Measurements from ENCODE around the gene TSPAN13. TPM values are rescaled to one million over a fixed set of nuclear protein-coding genes. Genes with fewer than 3 reads are reported as not detected.

TSPAN13 gene
- total RNA-seq, 1 experiment from 2014 or later, result 32.7 TPM

DNA sequence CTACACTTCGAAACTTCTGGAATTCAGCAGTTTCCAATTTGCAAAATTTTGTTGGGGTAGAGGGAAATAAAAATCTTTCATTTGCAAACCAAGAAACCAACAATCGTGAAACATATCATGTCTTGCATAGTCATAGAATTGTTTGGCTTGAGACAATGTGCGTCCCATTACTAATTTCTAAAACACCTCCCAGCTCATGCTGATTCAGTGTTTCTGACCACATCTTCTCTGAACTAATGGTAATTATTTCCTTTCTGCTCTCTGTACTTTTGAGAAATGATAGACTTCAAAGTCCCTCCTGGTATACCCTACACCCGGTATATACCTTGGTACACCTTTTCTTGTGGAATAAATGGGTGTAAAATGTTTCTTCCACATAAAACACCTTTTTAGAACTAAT, 41.8 kb upstream of the TSPAN13 start (continued):
- TF ChIP-seq, protein P1, sequence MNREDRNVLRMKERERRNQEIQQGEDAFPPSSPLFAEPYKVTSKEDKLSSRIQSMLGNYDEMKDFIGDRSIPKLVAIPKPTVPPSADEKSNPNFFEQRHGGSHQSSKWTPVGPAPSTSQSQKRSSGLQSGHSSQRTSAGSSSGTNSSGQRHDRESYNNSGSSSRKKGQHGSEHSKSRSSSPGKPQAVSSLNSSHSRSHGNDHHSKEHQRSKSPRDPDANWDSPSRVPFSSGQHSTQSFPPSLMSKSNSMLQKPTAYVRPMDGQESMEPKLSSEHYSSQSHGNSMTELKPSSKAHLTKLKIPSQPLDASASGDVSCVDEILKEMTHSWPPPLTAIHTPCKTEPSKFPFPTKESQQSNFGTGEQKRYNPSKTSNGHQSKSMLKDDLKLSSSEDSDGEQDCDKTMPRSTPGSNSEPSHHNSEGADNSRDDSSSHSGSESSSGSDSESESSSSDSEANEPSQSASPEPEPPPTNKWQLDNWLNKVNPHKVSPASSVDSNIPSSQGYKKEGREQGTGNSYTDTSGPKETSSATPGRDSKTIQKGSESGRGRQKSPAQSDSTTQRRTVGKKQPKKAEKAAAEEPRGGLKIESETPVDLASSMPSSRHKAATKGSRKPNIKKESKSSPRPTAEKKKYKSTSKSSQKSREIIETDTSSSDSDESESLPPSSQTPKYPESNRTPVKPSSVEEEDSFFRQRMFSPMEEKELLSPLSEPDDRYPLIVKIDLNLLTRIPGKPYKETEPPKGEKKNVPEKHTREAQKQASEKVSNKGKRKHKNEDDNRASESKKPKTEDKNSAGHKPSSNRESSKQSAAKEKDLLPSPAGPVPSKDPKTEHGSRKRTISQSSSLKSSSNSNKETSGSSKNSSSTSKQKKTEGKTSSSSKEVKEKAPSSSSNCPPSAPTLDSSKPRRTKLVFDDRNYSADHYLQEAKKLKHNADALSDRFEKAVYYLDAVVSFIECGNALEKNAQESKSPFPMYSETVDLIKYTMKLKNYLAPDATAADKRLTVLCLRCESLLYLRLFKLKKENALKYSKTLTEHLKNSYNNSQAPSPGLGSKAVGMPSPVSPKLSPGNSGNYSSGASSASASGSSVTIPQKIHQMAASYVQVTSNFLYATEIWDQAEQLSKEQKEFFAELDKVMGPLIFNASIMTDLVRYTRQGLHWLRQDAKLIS (CRISPR knock-in tag; IDR thresholded peaks at IDR 0.05; ENCODE audit: borderline replicate concordance), result no peak
- TF ChIP-seq FOXP1 (CRISPR knock-in tag; IDR thresholded peaks at IDR 0.05; ENCODE audit: borderline replicate concordance) (no peak), SMAD3 (CRISPR knock-in tag; IDR thresholded peaks at IDR 0.05; ENCODE audit: borderline replicate concordance) (no peak), SOX15 (CRISPR knock-in tag; IDR thresholded peaks at IDR 0.05) (no peak), NR3C1 (CRISPR knock-in tag; conservative IDR thresholded peaks at IDR 0.05; ENCODE audit: low read depth) (no peak), ESRRA (CRISPR knock-in tag; IDR thresholded peaks at IDR 0.05; ENCODE audit: borderline replicate concordance) (no peak), OVOL2 (CRISPR knock-in tag; IDR thresholded peaks at IDR 0.05; ENCODE audit: borderline replicate concordance) (no peak), ZBTB21 (CRISPR knock-in tag; IDR thresholded peaks at IDR 0.05; ENCODE audit: borderline replicate concordance) (no peak), TEAD4 (CRISPR knock-in tag; IDR thresholded peaks at IDR 0.05) (no peak), FOXJ3 (CRISPR knock-in tag; IDR thresholded peaks at IDR 0.05; ENCODE audit: borderline replicate concordance) (no peak), ETV6 (CRISPR knock-in tag; IDR thresholded peaks at IDR 0.05) (no peak), ZNF219 (CRISPR knock-in tag; IDR thresholded peaks at IDR 0.05; ENCODE audit: borderline replicate concordance) (no peak), JUN (CRISPR knock-in tag; IDR thresholded peaks at IDR 0.05) (no peak)
- TF ChIP-seq, protein P2, sequence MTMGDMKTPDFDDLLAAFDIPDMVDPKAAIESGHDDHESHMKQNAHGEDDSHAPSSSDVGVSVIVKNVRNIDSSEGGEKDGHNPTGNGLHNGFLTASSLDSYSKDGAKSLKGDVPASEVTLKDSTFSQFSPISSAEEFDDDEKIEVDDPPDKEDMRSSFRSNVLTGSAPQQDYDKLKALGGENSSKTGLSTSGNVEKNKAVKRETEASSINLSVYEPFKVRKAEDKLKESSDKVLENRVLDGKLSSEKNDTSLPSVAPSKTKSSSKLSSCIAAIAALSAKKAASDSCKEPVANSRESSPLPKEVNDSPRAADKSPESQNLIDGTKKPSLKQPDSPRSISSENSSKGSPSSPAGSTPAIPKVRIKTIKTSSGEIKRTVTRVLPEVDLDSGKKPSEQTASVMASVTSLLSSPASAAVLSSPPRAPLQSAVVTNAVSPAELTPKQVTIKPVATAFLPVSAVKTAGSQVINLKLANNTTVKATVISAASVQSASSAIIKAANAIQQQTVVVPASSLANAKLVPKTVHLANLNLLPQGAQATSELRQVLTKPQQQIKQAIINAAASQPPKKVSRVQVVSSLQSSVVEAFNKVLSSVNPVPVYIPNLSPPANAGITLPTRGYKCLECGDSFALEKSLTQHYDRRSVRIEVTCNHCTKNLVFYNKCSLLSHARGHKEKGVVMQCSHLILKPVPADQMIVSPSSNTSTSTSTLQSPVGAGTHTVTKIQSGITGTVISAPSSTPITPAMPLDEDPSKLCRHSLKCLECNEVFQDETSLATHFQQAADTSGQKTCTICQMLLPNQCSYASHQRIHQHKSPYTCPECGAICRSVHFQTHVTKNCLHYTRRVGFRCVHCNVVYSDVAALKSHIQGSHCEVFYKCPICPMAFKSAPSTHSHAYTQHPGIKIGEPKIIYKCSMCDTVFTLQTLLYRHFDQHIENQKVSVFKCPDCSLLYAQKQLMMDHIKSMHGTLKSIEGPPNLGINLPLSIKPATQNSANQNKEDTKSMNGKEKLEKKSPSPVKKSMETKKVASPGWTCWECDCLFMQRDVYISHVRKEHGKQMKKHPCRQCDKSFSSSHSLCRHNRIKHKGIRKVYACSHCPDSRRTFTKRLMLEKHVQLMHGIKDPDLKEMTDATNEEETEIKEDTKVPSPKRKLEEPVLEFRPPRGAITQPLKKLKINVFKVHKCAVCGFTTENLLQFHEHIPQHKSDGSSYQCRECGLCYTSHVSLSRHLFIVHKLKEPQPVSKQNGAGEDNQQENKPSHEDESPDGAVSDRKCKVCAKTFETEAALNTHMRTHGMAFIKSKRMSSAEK (CRISPR knock-in tag; IDR thresholded peaks at IDR 0.05; ENCODE audit: borderline replicate concordance), result no peak
- TF ChIP-seq, protein P3, sequence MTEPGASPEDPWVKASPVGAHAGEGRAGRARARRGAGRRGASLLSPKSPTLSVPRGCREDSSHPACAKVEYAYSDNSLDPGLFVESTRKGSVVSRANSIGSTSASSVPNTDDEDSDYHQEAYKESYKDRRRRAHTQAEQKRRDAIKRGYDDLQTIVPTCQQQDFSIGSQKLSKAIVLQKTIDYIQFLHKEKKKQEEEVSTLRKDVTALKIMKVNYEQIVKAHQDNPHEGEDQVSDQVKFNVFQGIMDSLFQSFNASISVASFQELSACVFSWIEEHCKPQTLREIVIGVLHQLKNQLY (CRISPR knock-in tag; IDR thresholded peaks at IDR 0.05), result no peak

DNA sequence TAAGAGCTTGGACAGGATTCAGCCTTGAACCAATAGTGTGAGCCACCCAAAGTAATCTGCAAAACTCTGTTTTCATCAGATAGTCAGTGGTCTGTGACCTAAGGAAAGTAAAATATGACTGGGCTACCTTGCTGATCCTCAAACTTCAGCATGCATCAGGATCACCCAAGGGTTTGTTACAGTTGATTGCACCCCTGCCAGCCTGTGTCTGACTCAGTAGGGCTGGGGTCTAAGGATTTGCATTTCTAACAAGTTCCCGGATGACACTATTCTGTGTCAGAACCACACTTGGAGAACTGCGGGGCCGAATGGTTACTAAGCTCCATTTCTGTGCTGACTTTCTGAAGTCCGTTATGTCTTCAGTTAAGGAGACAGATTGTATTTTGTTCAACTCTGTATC, 40.6 kb upstream of the TSPAN13 start:
- Mint-ChIP-seq H3K4me1 (peaks cover 16% of the 10 kb centered on the region), H3K27ac (no peak overlapping the region), H3K27me3 (ENCODE audit: low read depth) (no peaks in the 10 kb centered on the region), H3K36me3 (no peaks in the 10 kb centered on the region; the same call in 1 of the 2 replicates), H3K9me3 (no peaks in the 10 kb centered on the region), H3K4me3 (no peak overlapping the region)
- ATAC-seq (no peak; the same call in 1 of the 2 replicates), DNase-seq (ENCODE audit: low spot score) (no peak)
- POLR2A ChIA-PET, result no interaction called here
- TF ChIP-seq ATF1 (CRISPR knock-in tag; IDR thresholded peaks at IDR 0.05) (no peak), MYBL2 (CRISPR knock-in tag; IDR thresholded peaks at IDR 0.05) (no peak), ZNF219 (CRISPR knock-in tag; IDR thresholded peaks at IDR 0.05; ENCODE audit: borderline replicate concordance) (no peak)
- TF ChIP-seq, protein P4, sequence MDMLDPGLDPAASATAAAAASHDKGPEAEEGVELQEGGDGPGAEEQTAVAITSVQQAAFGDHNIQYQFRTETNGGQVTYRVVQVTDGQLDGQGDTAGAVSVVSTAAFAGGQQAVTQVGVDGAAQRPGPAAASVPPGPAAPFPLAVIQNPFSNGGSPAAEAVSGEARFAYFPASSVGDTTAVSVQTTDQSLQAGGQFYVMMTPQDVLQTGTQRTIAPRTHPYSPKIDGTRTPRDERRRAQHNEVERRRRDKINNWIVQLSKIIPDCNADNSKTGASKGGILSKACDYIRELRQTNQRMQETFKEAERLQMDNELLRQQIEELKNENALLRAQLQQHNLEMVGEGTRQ (CRISPR knock-in tag; IDR thresholded peaks at IDR 0.05), result no peak
- TF ChIP-seq, protein P5, sequence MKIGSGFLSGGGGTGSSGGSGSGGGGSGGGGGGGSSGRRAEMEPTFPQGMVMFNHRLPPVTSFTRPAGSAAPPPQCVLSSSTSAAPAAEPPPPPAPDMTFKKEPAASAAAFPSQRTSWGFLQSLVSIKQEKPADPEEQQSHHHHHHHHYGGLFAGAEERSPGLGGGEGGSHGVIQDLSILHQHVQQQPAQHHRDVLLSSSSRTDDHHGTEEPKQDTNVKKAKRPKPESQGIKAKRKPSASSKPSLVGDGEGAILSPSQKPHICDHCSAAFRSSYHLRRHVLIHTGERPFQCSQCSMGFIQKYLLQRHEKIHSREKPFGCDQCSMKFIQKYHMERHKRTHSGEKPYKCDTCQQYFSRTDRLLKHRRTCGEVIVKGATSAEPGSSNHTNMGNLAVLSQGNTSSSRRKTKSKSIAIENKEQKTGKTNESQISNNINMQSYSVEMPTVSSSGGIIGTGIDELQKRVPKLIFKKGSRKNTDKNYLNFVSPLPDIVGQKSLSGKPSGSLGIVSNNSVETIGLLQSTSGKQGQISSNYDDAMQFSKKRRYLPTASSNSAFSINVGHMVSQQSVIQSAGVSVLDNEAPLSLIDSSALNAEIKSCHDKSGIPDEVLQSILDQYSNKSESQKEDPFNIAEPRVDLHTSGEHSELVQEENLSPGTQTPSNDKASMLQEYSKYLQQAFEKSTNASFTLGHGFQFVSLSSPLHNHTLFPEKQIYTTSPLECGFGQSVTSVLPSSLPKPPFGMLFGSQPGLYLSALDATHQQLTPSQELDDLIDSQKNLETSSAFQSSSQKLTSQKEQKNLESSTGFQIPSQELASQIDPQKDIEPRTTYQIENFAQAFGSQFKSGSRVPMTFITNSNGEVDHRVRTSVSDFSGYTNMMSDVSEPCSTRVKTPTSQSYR (CRISPR knock-in tag; IDR thresholded peaks at IDR 0.05), result no peak
- TF ChIP-seq, protein P6, sequence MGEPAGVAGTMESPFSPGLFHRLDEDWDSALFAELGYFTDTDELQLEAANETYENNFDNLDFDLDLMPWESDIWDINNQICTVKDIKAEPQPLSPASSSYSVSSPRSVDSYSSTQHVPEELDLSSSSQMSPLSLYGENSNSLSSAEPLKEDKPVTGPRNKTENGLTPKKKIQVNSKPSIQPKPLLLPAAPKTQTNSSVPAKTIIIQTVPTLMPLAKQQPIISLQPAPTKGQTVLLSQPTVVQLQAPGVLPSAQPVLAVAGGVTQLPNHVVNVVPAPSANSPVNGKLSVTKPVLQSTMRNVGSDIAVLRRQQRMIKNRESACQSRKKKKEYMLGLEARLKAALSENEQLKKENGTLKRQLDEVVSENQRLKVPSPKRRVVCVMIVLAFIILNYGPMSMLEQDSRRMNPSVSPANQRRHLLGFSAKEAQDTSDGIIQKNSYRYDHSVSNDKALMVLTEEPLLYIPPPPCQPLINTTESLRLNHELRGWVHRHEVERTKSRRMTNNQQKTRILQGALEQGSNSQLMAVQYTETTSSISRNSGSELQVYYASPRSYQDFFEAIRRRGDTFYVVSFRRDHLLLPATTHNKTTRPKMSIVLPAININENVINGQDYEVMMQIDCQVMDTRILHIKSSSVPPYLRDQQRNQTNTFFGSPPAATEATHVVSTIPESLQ (CRISPR knock-in tag; IDR thresholded peaks at IDR 0.05), result no peak
- CTCF ChIA-PET, result interaction anchor here (0.7 kb wide), 1 partner anchor 15 kb away, joined by 3 read pairs; no protein-coding TSS in a partner anchor

Measured in WTC11 (cell line).